HepG2 (cell line): ENCODE results near the gene NPC1. TPM values are rescaled to one million over a fixed set of nuclear protein-coding genes. Genes with fewer than 3 reads are reported as not detected.
A peak's percentile ranks its signal among the peaks of the same experiment; 100 is the strongest.

Experiments used
- AFF4 ChIP-seq: sonication (generic); formaldehyde crosslinking; IDR thresholded peaks from 2 replicates; pipeline ENCODE4 v1.4.0; 2020; ENCODE audit warnings: missing genetic modification reagents
- CHCHD3 ChIP-seq: sonication (generic); formaldehyde crosslinking; IDR thresholded peaks from 2 replicates; pipeline ENCODE4 v1.8.0; 2022; ENCODE audit warnings: mild to moderate bottlenecking, missing genetic modification reagents, moderate library complexity
- GFI1 ChIP-seq: sonication (generic); formaldehyde crosslinking; IDR thresholded peaks from 2 replicates; pipeline ENCODE4 v1.5.0; 2020; ENCODE audit warnings: missing genetic modification reagents, mild to moderate bottlenecking, borderline replicate concordance
- HDAC1 ChIP-seq: sonication (generic); formaldehyde crosslinking; IDR thresholded peaks from 2 replicates; pipeline ENCODE4 v1.5.1; 2020; ENCODE audit warnings: mild to moderate bottlenecking, missing genetic modification reagents
- KDM2A ChIP-seq: sonication (generic); formaldehyde crosslinking; IDR thresholded peaks from 2 replicates; pipeline ENCODE4 v1.4.0; 2020; ENCODE audit warnings: low read depth, missing genetic modification reagents, borderline replicate concordance
- MAFG ChIP-seq: sonication (generic); formaldehyde crosslinking; IDR thresholded peaks from 2 replicates; pipeline ENCODE4 v1.5.1; 2020; ENCODE audit warnings: mild to moderate bottlenecking, missing genetic modification reagents
- NFATC3 ChIP-seq: sonication (generic); formaldehyde crosslinking; IDR thresholded peaks from 2 replicates; pipeline ENCODE4 v1.5.1; 2020; ENCODE audit warnings: mild to moderate bottlenecking, missing genetic modification reagents
- NFIB ChIP-seq: sonication (generic); formaldehyde crosslinking; IDR thresholded peaks from 2 replicates; pipeline ENCODE4 v1.9.0; 2021; ENCODE audit warnings: missing genetic modification reagents, mild to moderate bottlenecking, borderline replicate concordance
- NFYB ChIP-seq: sonication (generic); formaldehyde crosslinking; IDR thresholded peaks from 2 replicates; pipeline ENCODE4 v1.4.0; 2020; ENCODE audit warnings: missing genetic modification reagents
- NR2F6 ChIP-seq, 2 experiments: IDR thresholded peaks; 2 replicates each; pipeline ENCODE4 v1.6.1; 2016; ENCODE audit warnings: antibody characterized with exemption in 1 of 2, mild to moderate bottlenecking in 1 of 2
- PHF8 ChIP-seq: sonication (generic); formaldehyde crosslinking; IDR thresholded peaks from 2 replicates; pipeline ENCODE4 v1.5.0; 2020; ENCODE audit warnings: missing genetic modification reagents
- RXRA ChIP-seq: sonication (generic); formaldehyde crosslinking; IDR thresholded peaks from 2 replicates; pipeline ENCODE4 v1.5.1; 2020; ENCODE audit warnings: missing genetic modification reagents
- SETDB1 ChIP-seq: sonication (generic); formaldehyde crosslinking; IDR thresholded peaks from 2 replicates; pipeline ENCODE4 v1.5.1; 2020; ENCODE audit warnings: missing genetic modification reagents, mild to moderate bottlenecking, borderline replicate concordance
- ZBTB44 ChIP-seq: sonication (generic); formaldehyde crosslinking; IDR thresholded peaks from 2 replicates; pipeline ENCODE4 v1.4.0; 2020; ENCODE audit warnings: missing genetic modification reagents
- ZBTB7A ChIP-seq: sonication (generic); formaldehyde crosslinking; IDR thresholded peaks from 2 replicates; pipeline ENCODE4 v1.8.0; 2022; ENCODE audit warnings: mild to moderate bottlenecking, missing genetic modification reagents
- ZC3H13 ChIP-seq: sonication (generic); formaldehyde crosslinking; IDR thresholded peaks from 2 replicates; pipeline ENCODE4 v1.8.1; 2023; ENCODE audit warnings: mild to moderate bottlenecking, missing genetic modification reagents, moderate library complexity
- ZFP36L1 ChIP-seq: sonication (generic); formaldehyde crosslinking; IDR thresholded peaks from 2 replicates; pipeline ENCODE4 v1.8.0; 2022; ENCODE audit warnings: mild to moderate bottlenecking, missing genetic modification reagents, moderate library complexity
- ZNF10 ChIP-seq: sonication (generic); formaldehyde crosslinking; IDR thresholded peaks from 2 replicates; pipeline ENCODE4 v1.4.0; 2020; ENCODE audit warnings: mild to moderate bottlenecking, low read depth, missing genetic modification reagents, borderline replicate concordance
- ZNF550 ChIP-seq: sonication (generic); formaldehyde crosslinking; IDR thresholded peaks from 2 replicates; pipeline ENCODE4 v1.4.0; 2020; ENCODE audit warnings: mild to moderate bottlenecking, missing genetic modification reagents, borderline replicate concordance
- ZNF749 ChIP-seq: sonication (generic); formaldehyde crosslinking; IDR thresholded peaks from 2 replicates; pipeline ENCODE4 v1.8.0; 2022; ENCODE audit warnings: mild to moderate bottlenecking, missing genetic modification reagents, moderate library complexity, borderline replicate concordance
- polyA plus RNA-seq, 8 experiments: library from polyadenylated mRNA; depleted of rRNA in 3 of 8; stranded (reverse) in 7 of 8; unstranded in 1 of 8; fragments of >200 nt; fragmentation: Illumina TruSeq in 4 of 8; extraction: Trizol in 4 of 8; gene quantifications; 2 replicates each; pipeline versions ENCODE4 v1.2.1 to v1.2.3, GENCODE V29; 2011 to 2016; ENCODE audit warnings: low read depth in 4 of 8, missing spikeins in 1 of 8, mixed read lengths in 1 of 8; ENCODE audit not compliant: insufficient read depth in 1 of 8
- total RNA-seq, 5 experiments: library from RNA; depleted of rRNA; stranded (reverse); fragments of >200 nt; fragmentation: Illumina TruSeq; extraction: Trizol; gene quantifications; 2 replicates each; pipeline ENCODE4 v1.2.3, GENCODE V29; 2016; ENCODE audit warnings: low read depth in 1 of 5
- TF ChIP-seq, protein P1 (sequence below): sonication (generic); formaldehyde crosslinking; IDR thresholded peaks from 2 replicates; pipeline ENCODE4 v1.9.0; 2021; ENCODE audit warnings: missing genetic modification reagents, borderline replicate concordance

The NPC1 gene
- total and polyA plus RNA-seq, 2 of the 13 experiments (the other 11 are each of a cell fraction or from before 2014, with no cell fraction given): 46.5 to 114 TPM

DNA sequence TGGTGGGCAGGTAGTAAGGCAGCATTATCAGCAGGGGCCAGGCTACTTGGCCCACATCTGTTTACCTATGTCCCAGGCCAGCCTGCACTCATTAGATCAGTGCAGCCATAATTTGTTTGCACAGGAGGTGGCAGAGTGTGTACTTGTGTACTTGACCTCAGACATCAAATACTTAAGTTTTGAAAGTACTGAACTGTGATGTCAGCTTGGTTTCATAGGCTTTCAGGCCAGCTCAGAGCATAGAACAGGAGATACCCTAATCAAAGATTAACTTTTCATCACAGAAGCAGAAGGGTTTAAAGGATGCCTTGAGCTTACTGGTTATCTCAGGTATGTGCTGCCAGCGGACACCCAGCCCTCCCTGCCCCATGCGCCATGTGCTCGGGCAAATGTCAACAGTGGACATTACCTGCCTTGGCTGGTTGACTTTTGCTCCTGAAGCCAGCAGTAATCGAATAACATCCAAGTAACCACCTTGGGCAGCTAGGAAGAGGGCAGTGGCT, 43.2 kb upstream of the NPC1 start (continued):
- TF ChIP-seq AFF4 (CRISPR knock-in tag): no peak
- TF ChIP-seq, protein P1, sequence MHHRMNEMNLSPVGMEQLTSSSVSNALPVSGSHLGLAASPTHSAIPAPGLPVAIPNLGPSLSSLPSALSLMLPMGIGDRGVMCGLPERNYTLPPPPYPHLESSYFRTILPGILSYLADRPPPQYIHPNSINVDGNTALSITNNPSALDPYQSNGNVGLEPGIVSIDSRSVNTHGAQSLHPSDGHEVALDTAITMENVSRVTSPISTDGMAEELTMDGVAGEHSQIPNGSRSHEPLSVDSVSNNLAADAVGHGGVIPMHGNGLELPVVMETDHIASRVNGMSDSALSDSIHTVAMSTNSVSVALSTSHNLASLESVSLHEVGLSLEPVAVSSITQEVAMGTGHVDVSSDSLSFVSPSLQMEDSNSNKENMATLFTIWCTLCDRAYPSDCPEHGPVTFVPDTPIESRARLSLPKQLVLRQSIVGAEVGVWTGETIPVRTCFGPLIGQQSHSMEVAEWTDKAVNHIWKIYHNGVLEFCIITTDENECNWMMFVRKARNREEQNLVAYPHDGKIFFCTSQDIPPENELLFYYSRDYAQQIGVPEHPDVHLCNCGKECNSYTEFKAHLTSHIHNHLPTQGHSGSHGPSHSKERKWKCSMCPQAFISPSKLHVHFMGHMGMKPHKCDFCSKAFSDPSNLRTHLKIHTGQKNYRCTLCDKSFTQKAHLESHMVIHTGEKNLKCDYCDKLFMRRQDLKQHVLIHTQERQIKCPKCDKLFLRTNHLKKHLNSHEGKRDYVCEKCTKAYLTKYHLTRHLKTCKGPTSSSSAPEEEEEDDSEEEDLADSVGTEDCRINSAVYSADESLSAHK: no peak
- no peak for TF ChIP-seq ZBTB7A (CRISPR knock-in tag)
- TF ChIP-seq CHCHD3: no peak
- no peak for TF ChIP-seq ZNF10 (CRISPR knock-in tag)
- TF ChIP-seq ZBTB44: no peak
- no peak for TF ChIP-seq ZNF550
- peak; percentile 95; the same call in 1 of the 2 replicates for TF ChIP-seq RXRA (CRISPR knock-in tag)
- peak; percentile 53; the same call in 1 of the 2 replicates for TF ChIP-seq HDAC1
- peak; percentile 78 for TF ChIP-seq GFI1 (CRISPR knock-in tag)
- no peak for TF ChIP-seq SETDB1
- no peak for TF ChIP-seq NFYB (CRISPR knock-in tag)
- peak; percentile 94 for TF ChIP-seq NR2F6 (IDR thresholded peaks at IDR 0.05)
- TF ChIP-seq NR2F6 (CRISPR knock-in tag; IDR thresholded peaks at IDR 0.05): peak; percentile 90
- TF ChIP-seq ZNF749 (CRISPR knock-in tag): no peak
- TF ChIP-seq PHF8 (CRISPR knock-in tag): no peak
- TF ChIP-seq ZFP36L1 (CRISPR knock-in tag): no peak
- no peak for TF ChIP-seq MAFG (CRISPR knock-in tag)
- TF ChIP-seq NFIB (CRISPR knock-in tag): no peak
- TF ChIP-seq NFATC3 (CRISPR knock-in tag): no peak
- TF ChIP-seq ZC3H13 (CRISPR knock-in tag): no peak
- TF ChIP-seq KDM2A (CRISPR knock-in tag): no peak
